IMR-90 (cell line): ENCODE results near the gene MAP4. TPM values are rescaled to one million over a fixed set of nuclear protein-coding genes. Genes with fewer than 3 reads are reported as not detected.

Experiments used
- ATAC-seq: fragments of 200-7000 bp; cut with Tn5 transposase; 2 replicates; pipeline ENCODE4 v1.9.1; 2020; ENCODE audit warnings: low read depth, mild to moderate bottlenecking, moderate library complexity
- BruUV-seq: library from RNA; stranded (reverse); fragments of 400-500 nt; replicated peaks from 2 replicates; lab custom pipeline; 2021; lab: Mats Ljungman, UMichigan
- CTCF ChIA-PET: fragments of 300-600 bp; formaldehyde crosslinking; extraction: SDS; loops from one replicate; lab custom pipeline; 2021; ENCODE audit warnings: antibody characterized with exemption; lab: Yijun Ruan, JAX
- POLR2A ChIA-PET: fragments of 300-600 bp; sonication (Branson Sonifier 250); formaldehyde crosslinking; loops from one replicate; lab custom pipeline; 2022; ENCODE audit warnings: antibody characterized with exemption; ENCODE audit not compliant: unreplicated experiment; lab: Charles Lee
- DNase-seq: peaks from one replicate; pipeline ENCODE4 v3.0.0; 2013
- H2AFZ ChIP-seq: replicated peaks from 2 replicates; pipeline ENCODE3; 2013; ENCODE audit warnings: low read length, mild to moderate bottlenecking; ENCODE audit not compliant: poor library complexity
- H2AK5ac ChIP-seq: 2 replicates; pipeline ENCODE4 v1.6.1; 2013; ENCODE audit warnings: low read depth, low read length, inconsistent platforms
- H2AK9ac ChIP-seq: replicated peaks from 2 replicates; pipeline ENCODE3; 2013; ENCODE audit warnings: mild to moderate bottlenecking, low read depth, low read length, moderate library complexity; ENCODE audit not compliant: poor library complexity
- H2BK120ac ChIP-seq: 2 replicates; pipeline ENCODE4 v1.6.1; 2013; ENCODE audit warnings: low read depth, low read length, inconsistent platforms
- H2BK15ac ChIP-seq: 3 replicates; pipeline ENCODE4 v1.6.1; 2013; ENCODE audit warnings: low read depth, low read length, inconsistent platforms
- H2BK20ac ChIP-seq: 2 replicates; pipeline ENCODE4 v1.6.1; 2013; ENCODE audit warnings: low read depth, mild to moderate bottlenecking, inconsistent platforms, low read length, moderate library complexity
- H2BK5ac ChIP-seq: 2 replicates; pipeline ENCODE4 v1.6.1; 2013; ENCODE audit warnings: mild to moderate bottlenecking, low read depth, low read length, inconsistent platforms; ENCODE audit not compliant: poor library complexity, severe bottlenecking
- H3K14ac ChIP-seq: replicated peaks from 2 replicates; pipeline ENCODE4 v1.6.1; 2013; ENCODE audit warnings: low read depth, low read length, inconsistent platforms
- H3K18ac ChIP-seq: 2 replicates; pipeline ENCODE4 v1.6.1; 2013; ENCODE audit warnings: low read depth, low read length, control low read depth
- H3K23ac ChIP-seq: 2 replicates; pipeline ENCODE4 v1.6.1; 2013; ENCODE audit warnings: low read depth, low read length, inconsistent platforms
- H3K27ac ChIP-seq: 2 replicates; pipeline ENCODE4 v1.5.1; 2013; ENCODE audit warnings: mild to moderate bottlenecking, control low read depth, low read length; ENCODE audit not compliant: insufficient read depth
- H3K27me3 ChIP-seq: 2 replicates; pipeline ENCODE4 v1.6.1; 2013; ENCODE audit warnings: low read length; ENCODE audit not compliant: control insufficient read depth, insufficient read depth
- H3K36me3 ChIP-seq: 2 replicates; pipeline ENCODE4 v1.6.1; 2013; ENCODE audit warnings: low read length, mixed read lengths; ENCODE audit not compliant: control insufficient read depth, insufficient read depth
- H3K4ac ChIP-seq: 2 replicates; pipeline ENCODE4 v1.6.1; 2013; ENCODE audit warnings: low read depth, low read length, inconsistent platforms
- H3K4me1 ChIP-seq: 2 replicates; pipeline ENCODE4 v1.6.1; 2013; ENCODE audit warnings: low read length, mixed read lengths; ENCODE audit not compliant: control insufficient read depth, insufficient read depth
- H3K4me2 ChIP-seq: 2 replicates; pipeline ENCODE4 v1.6.1; 2013; ENCODE audit warnings: low read depth, mild to moderate bottlenecking, control low read depth, low read length, moderate library complexity
- H3K4me3 ChIP-seq: 2 replicates; pipeline ENCODE4 v1.5.1; 2013; ENCODE audit warnings: low read depth, mild to moderate bottlenecking, control low read depth, low read length, moderate library complexity; ENCODE audit not compliant: insufficient read depth
- H3K56ac ChIP-seq: 2 replicates; pipeline ENCODE4 v1.6.1; 2013; ENCODE audit warnings: low read length, inconsistent platforms; ENCODE audit not compliant: insufficient read depth; ENCODE audit errors: extremely low read depth
- H3K79me1 ChIP-seq, 2 experiments: 2 replicates each; pipeline ENCODE4 v1.6.1; 2013; ENCODE audit warnings: low read length in 2 of 2, inconsistent platforms in 1 of 2, low read depth in 1 of 2
- H3K9ac ChIP-seq: 2 replicates; pipeline ENCODE4 v1.6.1; 2013; ENCODE audit warnings: low read depth, low read length, control low read depth
- H3K9me1 ChIP-seq: 2 replicates; pipeline ENCODE4 v1.6.1; 2013; ENCODE audit warnings: low read length, inconsistent platforms; ENCODE audit not compliant: insufficient read depth
- H3K9me3 ChIP-seq: 2 replicates; pipeline ENCODE4 v1.6.1; 2013; ENCODE audit warnings: low read length; ENCODE audit not compliant: control insufficient read depth, insufficient read depth
- H4K20me1 ChIP-seq: 2 replicates; pipeline ENCODE4 v1.6.1; 2013; ENCODE audit warnings: low read length, inconsistent platforms; ENCODE audit not compliant: insufficient read depth
- H4K5ac ChIP-seq: 2 replicates; pipeline ENCODE4 v1.6.1; 2013; ENCODE audit warnings: mild to moderate bottlenecking, low read depth, low read length, control low read depth
- H4K8ac ChIP-seq, 2 experiments: 2 replicates each; pipeline ENCODE4 v1.6.1; 2013; ENCODE audit warnings: low read depth in 2 of 2, low read length in 2 of 2, control low read depth in 1 of 2, inconsistent platforms in 1 of 2
- H4K91ac ChIP-seq: 2 replicates; pipeline ENCODE4 v1.6.1; 2013; ENCODE audit warnings: low read depth, low read length, inconsistent platforms; ENCODE audit not compliant: insufficient read depth
- BHLHE40 ChIP-seq: fragments of 150-350 bp; IDR thresholded peaks from 2 replicates; pipeline ENCODE4 v1.6.1; 2016; ENCODE audit warnings: mild to moderate bottlenecking, low read depth, low read length
- CEBPB ChIP-seq: IDR thresholded peaks from 2 replicates; pipeline ENCODE4 v1.6.1; 2012; ENCODE audit warnings: low read depth, low read length, improper control_type of control experiment
- CHD1 ChIP-seq: IDR thresholded peaks from 2 replicates; pipeline ENCODE4 v1.6.1; 2012; ENCODE audit warnings: low read depth, low read length, improper control_type of control experiment
- FOS ChIP-seq: fragments of 150-350 bp; IDR thresholded peaks from 2 replicates; pipeline ENCODE4 v1.6.1; 2016; ENCODE audit warnings: low read depth, low read length
- MAZ ChIP-seq: IDR thresholded peaks from 2 replicates; pipeline ENCODE4 v1.6.1; 2012; ENCODE audit warnings: low read depth, mild to moderate bottlenecking, low read length, improper control_type of control experiment, moderate library complexity, borderline replicate concordance
- MXI1 ChIP-seq: IDR thresholded peaks from 2 replicates; pipeline ENCODE4 v1.6.1; 2012; ENCODE audit warnings: low read depth, mild to moderate bottlenecking, low read length, moderate library complexity, borderline replicate concordance
- POLR2A ChIP-seq: IDR thresholded peaks from 2 replicates; pipeline ENCODE4 v1.6.1; 2012; ENCODE audit warnings: mild to moderate bottlenecking, low read depth, low read length
- RAD21 ChIP-seq: IDR thresholded peaks from 2 replicates; pipeline ENCODE4 v1.6.1; 2012; ENCODE audit warnings: low read length, improper control_type of control experiment
- RCOR1 ChIP-seq: IDR thresholded peaks from 2 replicates; pipeline ENCODE4 v1.6.1; 2012; ENCODE audit warnings: mild to moderate bottlenecking, low read length, improper control_type of control experiment; ENCODE audit not compliant: insufficient replicate concordance
- SMC3 ChIP-seq: fragments of 150-350 bp; IDR thresholded peaks from 2 replicates; pipeline ENCODE4 v1.6.1; 2016; ENCODE audit warnings: low read depth, mild to moderate bottlenecking, antibody characterized with exemption, low read length, moderate library complexity
- WGBS, 2 experiments: methylation state at CpG; one replicate each; pipeline versions ENCODE4 v1.1.5 to v1.1.7; 2013; ENCODE audit warnings: missing lambda C conversion rate in 2 of 2; ENCODE audit not compliant: insufficient read length in 1 of 2; ENCODE audit errors: extremely low coverage in 2 of 2; 5-methylcytosine and 5-hydroxymethylcytosine counted together
- dilution Hi-C: fragments of 300-500 bp; cut with HindIII; formaldehyde crosslinking; loops from one replicate; pipeline ENCODE4 v1.14.3; 2018; ENCODE audit warnings: low sequenced_read_pairs; ENCODE audit not compliant: unreplicated experiment
- in situ Hi-C: fragments of 300-500 bp; cut with MboI; formaldehyde crosslinking; loops from 3 replicates; pipeline ENCODE4 v1.14.3; 2019; ENCODE audit warnings: low sequenced_read_pairs, inconsistent platforms, mixed read lengths
- intact Hi-C: fragments of 100-400 bp; cut with micrococcal nuclease; formaldehyde crosslinking; loops from 2 replicates; pipeline ENCODE4 v1.10.0; 2022
- polyA plus RNA-seq, 3 experiments: library from polyadenylated mRNA; depleted of rRNA; stranded (reverse); fragments of >200 nt; gene quantifications; 2 replicates each; pipeline ENCODE4 v1.2.3, GENCODE V29; 2012; ENCODE audit warnings: low replicate concordance in 1 of 3
- total RNA-seq: library from RNA; depleted of rRNA; stranded (reverse); fragments of >200 nt; gene quantifications from 2 replicates; pipeline ENCODE4 v1.2.3, GENCODE V29; 2012
- TF ChIP-seq, protein P1 (sequence below): fragments of 150-350 bp; IDR thresholded peaks from 2 replicates; pipeline ENCODE4 v1.6.1; 2016; ENCODE audit warnings: low read depth, mild to moderate bottlenecking, low read length, moderate library complexity, borderline replicate concordance
- TF ChIP-seq, protein P2 (sequence below): conservative IDR thresholded peaks from 2 replicates; pipeline ENCODE4 v1.5.1; 2012; ENCODE audit warnings: mild to moderate bottlenecking, low read depth, low read length, improper control_type of control experiment
- TF ChIP-seq, protein P3 (sequence below): fragments of 150-350 bp; IDR thresholded peaks from 2 replicates; pipeline ENCODE4 v1.6.1; 2017; ENCODE audit warnings: mild to moderate bottlenecking, antibody characterized with exemption, low read length, low read depth

Gene MAP4
- total and polyA plus RNA-seq, 2 of the 4 experiments (the other 2 are of a cell fraction) = 87.8 to 216 TPM

DNA sequence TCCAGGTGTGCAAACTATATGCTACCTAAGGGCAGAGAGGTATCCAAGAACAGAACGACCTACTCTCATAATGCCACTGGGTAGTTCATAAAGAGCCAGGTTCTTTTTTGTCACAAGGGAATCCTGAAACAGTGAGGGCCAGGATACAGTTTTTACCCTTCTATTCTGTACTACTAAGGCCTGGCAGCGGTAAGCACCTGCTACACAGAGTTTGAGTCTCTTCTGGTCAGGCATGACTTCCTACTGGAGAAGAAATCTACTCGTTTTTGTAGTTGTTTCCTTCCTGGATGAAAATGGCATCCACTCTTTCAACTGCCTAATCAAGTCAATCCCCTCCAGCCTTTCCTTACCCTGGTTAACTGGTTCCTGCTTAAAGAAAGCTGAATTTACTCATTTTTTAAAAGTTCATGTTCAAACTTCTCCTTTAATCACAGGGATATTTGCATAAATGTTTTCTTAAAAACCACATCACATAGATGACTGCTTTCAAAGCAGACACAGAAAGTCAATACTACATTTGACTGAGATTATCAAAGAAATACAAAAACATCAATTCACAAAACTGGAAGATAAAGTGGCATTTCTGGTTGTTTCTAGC, 40.0 kb downstream of the MAP4 start:
- in situ Hi-C loops = no loop called here
- intact Hi-C loops = no loop called here

More for the DNA sequence above, 40.0 kb downstream of the MAP4 start:
- H2BK15ac ChIP-seq = no peak overlapping the region
- no peaks in the 10 kb centered on the region for H3K9me3 ChIP-seq
- no peak overlapping the region for H2AFZ ChIP-seq
- ATAC-seq (no peak), DNase-seq (no peak)
- no peak overlapping the region for H2BK120ac ChIP-seq
- H2AK9ac ChIP-seq = no peak overlapping the region
- no peak overlapping the region for H2BK20ac ChIP-seq
- H3K4me3 ChIP-seq = no peak overlapping the region
- no peak overlapping the region for H3K14ac ChIP-seq
- H3K4me2 ChIP-seq = no peak overlapping the region
- H3K4me1 ChIP-seq = peaks cover 2% of the 10 kb centered on the region; the same call in 1 of the 2 replicates
- no TSS peak for BruUV-seq
- H3K4ac ChIP-seq = no peak overlapping the region
- no peak overlapping the region for H4K8ac ChIP-seq
- no peak overlapping the region for H3K27ac ChIP-seq
- H4K91ac ChIP-seq = no peak overlapping the region
- peaks cover 9% of the 10 kb centered on the region for H3K36me3 ChIP-seq
- ChIA-PET CTCF (interaction anchor here (0.5 to 1.9 kb wide), 3 partner anchors 14 to 219 kb away, joined by 3 to 10 read pairs (median 3); no protein-coding TSS in a partner anchor), POLR2A (no interaction called here)
- H3K27me3 ChIP-seq = no peaks in the 10 kb centered on the region
- H2BK5ac ChIP-seq = no peak overlapping the region
- peaks cover 8% of the 10 kb centered on the region for H3K9me1 ChIP-seq
- no peak overlapping the region for H2AK5ac ChIP-seq
- dilution Hi-C loops = no loop called here
- H4K20me1 ChIP-seq = peaks cover 48% of the 10 kb centered on the region
- WGBS, 2 experiments = no CpG with 5 or more reads among the region's 3 CpGs
- H3K9ac ChIP-seq = no peak overlapping the region
- no peak overlapping the region for H4K5ac ChIP-seq
- no peak overlapping the region for H3K18ac ChIP-seq
- H3K79me1 ChIP-seq = peaks cover 25 to 78% of the 10 kb centered on the region in 2 experiments
- no peak overlapping the region for H3K56ac ChIP-seq
- no peak for TF ChIP-seq CEBPB
- no peak for TF ChIP-seq POLR2A
- TF ChIP-seq, protein P1, sequence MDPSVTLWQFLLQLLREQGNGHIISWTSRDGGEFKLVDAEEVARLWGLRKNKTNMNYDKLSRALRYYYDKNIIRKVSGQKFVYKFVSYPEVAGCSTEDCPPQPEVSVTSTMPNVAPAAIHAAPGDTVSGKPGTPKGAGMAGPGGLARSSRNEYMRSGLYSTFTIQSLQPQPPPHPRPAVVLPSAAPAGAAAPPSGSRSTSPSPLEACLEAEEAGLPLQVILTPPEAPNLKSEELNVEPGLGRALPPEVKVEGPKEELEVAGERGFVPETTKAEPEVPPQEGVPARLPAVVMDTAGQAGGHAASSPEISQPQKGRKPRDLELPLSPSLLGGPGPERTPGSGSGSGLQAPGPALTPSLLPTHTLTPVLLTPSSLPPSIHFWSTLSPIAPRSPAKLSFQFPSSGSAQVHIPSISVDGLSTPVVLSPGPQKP = no peak
- TF ChIP-seq CHD1 = no peak
- TF ChIP-seq RAD21 = no peak
- TF ChIP-seq, protein P2, sequence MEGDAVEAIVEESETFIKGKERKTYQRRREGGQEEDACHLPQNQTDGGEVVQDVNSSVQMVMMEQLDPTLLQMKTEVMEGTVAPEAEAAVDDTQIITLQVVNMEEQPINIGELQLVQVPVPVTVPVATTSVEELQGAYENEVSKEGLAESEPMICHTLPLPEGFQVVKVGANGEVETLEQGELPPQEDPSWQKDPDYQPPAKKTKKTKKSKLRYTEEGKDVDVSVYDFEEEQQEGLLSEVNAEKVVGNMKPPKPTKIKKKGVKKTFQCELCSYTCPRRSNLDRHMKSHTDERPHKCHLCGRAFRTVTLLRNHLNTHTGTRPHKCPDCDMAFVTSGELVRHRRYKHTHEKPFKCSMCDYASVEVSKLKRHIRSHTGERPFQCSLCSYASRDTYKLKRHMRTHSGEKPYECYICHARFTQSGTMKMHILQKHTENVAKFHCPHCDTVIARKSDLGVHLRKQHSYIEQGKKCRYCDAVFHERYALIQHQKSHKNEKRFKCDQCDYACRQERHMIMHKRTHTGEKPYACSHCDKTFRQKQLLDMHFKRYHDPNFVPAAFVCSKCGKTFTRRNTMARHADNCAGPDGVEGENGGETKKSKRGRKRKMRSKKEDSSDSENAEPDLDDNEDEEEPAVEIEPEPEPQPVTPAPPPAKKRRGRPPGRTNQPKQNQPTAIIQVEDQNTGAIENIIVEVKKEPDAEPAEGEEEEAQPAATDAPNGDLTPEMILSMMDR = no peak
- TF ChIP-seq SMC3 = no peak
- no peak for TF ChIP-seq RCOR1
- TF ChIP-seq MAZ = no peak
- no peak for TF ChIP-seq MXI1
- TF ChIP-seq BHLHE40 = no peak
- TF ChIP-seq, protein P3, sequence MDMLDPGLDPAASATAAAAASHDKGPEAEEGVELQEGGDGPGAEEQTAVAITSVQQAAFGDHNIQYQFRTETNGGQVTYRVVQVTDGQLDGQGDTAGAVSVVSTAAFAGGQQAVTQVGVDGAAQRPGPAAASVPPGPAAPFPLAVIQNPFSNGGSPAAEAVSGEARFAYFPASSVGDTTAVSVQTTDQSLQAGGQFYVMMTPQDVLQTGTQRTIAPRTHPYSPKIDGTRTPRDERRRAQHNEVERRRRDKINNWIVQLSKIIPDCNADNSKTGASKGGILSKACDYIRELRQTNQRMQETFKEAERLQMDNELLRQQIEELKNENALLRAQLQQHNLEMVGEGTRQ = no peak
- TF ChIP-seq FOS = no peak
- no peak overlapping the region for H3K23ac ChIP-seq
